Prostate gland (tissue), 2 donors: ENCODE results near the gene PPM1F. TPM values are rescaled to one million over a fixed set of nuclear protein-coding genes. Genes with fewer than 3 reads are reported as not detected.

Source experiments
- DNase-seq: peaks from one replicate; pipeline ENCODE4 v3.0.0-alpha.2; 2019; ENCODE audit warnings: low spot score
- H3K27ac ChIP-seq, 2 donors: fragments of 200-600 bp; sonication (generic); 2 replicates each; pipeline ENCODE4 v1.5.1; 2017 to 2019
- H3K27me3 ChIP-seq: fragments of 200-600 bp; sonication (generic); replicated peaks from 2 replicates; pipeline ENCODE4 v1.5.1; 2019; ENCODE audit not compliant: insufficient read depth
- H3K36me3 ChIP-seq, 2 donors: fragments of 200-600 bp; sonication (generic); 1 replicate in 1 of 2; 2 replicates in 1 of 2; pipeline versions ENCODE4 v1.5.1 to v1.8.1; 2017 to 2019
- H3K4me1 ChIP-seq: fragments of 200-600 bp; sonication (generic); replicated peaks from 2 replicates; pipeline ENCODE4 v1.5.1; 2019
- H3K4me3 ChIP-seq, 2 donors: fragments of 200-600 bp; sonication (generic); 2 replicates each; pipeline ENCODE4 v1.5.1; 2017 to 2019
- H3K9me3 ChIP-seq: fragments of 200-600 bp; sonication (generic); 2 replicates; pipeline ENCODE4 v1.5.1; 2017
- CTCF ChIP-seq, 4 experiments: fragments of 200-600 bp in 2 of 4; fragments of 450-650 bp in 2 of 4; sonication (generic) in 2 of 4; IDR thresholded peaks; 1 replicate in 3 of 4; 2 replicates in 1 of 4; pipeline ENCODE4 v1.5.1; 2016 to 2019; ENCODE audit warnings: antibody characterized with exemption in 4 of 4, mild to moderate bottlenecking in 2 of 4, moderate library complexity in 2 of 4
- POLR2A ChIP-seq: fragments of 450-650 bp; IDR thresholded peaks from one replicate; pipeline ENCODE4 v1.6.1; 2016; ENCODE audit warnings: antibody characterized with exemption, mild to moderate bottlenecking
- POLR2AphosphoS5 ChIP-seq: sonication (generic); formaldehyde crosslinking; IDR thresholded peaks from one replicate; pipeline ENCODE4 v1.6.1; 2017; ENCODE audit warnings: antibody characterized with exemption
- WGBS: methylation state at CpG from one replicate; pipeline ENCODE4 v1.1.5; 2018; 5-methylcytosine and 5-hydroxymethylcytosine counted together
- intact Hi-C: fragments of 100-400 bp; cut with DNase I; formaldehyde crosslinking; loops from one replicate; pipeline ENCODE4 v1.14.2; 2022
- total RNA-seq, 2 donors: library from RNA; depleted of rRNA; stranded (reverse); fragments of >200 nt; gene quantifications; one replicate each; pipeline ENCODE4 v1.1.0, GENCODE V29; 2016

Gene PPM1F
- total RNA-seq, result 10 to 100 TPM; 16.8 to 31.6 TPM

GRCh38 chr22:21952586-21953571 lies at the start of gene PPM1F:
PPM1F (minus strand) TSS chr22:21952848; CDS start chr22:21946048, 6,800 bp downstream.
- H3K27ac ChIP-seq, result peak within 1 kb of the TSS; percentile 53 to 68
- TF ChIP-seq CTCF (IDR thresholded peaks at IDR 0.05), result peak; percentile 90 to 99 (median 98)
- TF ChIP-seq POLR2AphosphoS5, result no peak
- TF ChIP-seq POLR2A, result peak; percentile 52
- H3K36me3 ChIP-seq, result no peaks in the 10 kb centered on the region
- WGBS, result 12% methylated on average over 51 of the region's 58 CpGs
- intact Hi-C loops, result loop anchor here (2.0 kb wide), 1 partner anchor 240 kb away; no protein-coding TSS in a partner anchor
- peak within 1 kb of the TSS; percentile 57 to 63 for H3K4me3 ChIP-seq
- no peaks in the 10 kb centered on the region for H3K27me3 ChIP-seq
- H3K4me1 ChIP-seq, result no peaks in the 10 kb centered on the region
- no peaks in the 10 kb centered on the region for H3K9me3 ChIP-seq
- DNase-seq, result peak; percentile 80

GRCh38 chr22:22001664-22002525 lies 49.2 kb upstream of the PPM1F start:
- Histone ChIP-seq H3K9me3 (no peaks in the 10 kb centered on the region), H3K27ac (no peak overlapping the region), H3K4me1 (no peaks in the 10 kb centered on the region), H3K36me3 (no peaks in the 10 kb centered on the region), H3K27me3 (no peaks in the 10 kb centered on the region), H3K4me3 (no peak overlapping the region)
- no peak for DNase-seq
- TF ChIP-seq POLR2A (no peak), POLR2AphosphoS5 (no peak), CTCF (IDR thresholded peaks at IDR 0.05) (no peak)
- intact Hi-C loops, result no loop called here
- 88% methylated on average over 2 of the region's 2 CpGs for WGBS

- Histone ChIP-seq H3K4me1 (no peaks in the 10 kb centered on the region), H3K36me3 (no peaks in the 10 kb centered on the region), H3K27me3 (no peaks in the 10 kb centered on the region), H3K27ac (no peak overlapping the region), H3K9me3 (no peaks in the 10 kb centered on the region), H3K4me3 (no peak overlapping the region)
- WGBS, result 72% methylated on average over 7 of the region's 7 CpGs
- DNase-seq, result no peak
- TF ChIP-seq CTCF (IDR thresholded peaks at IDR 0.05) (no peak), POLR2A (no peak), POLR2AphosphoS5 (no peak)
- intact Hi-C loops, result no loop called here
These were observed 46.1 kb upstream of the PPM1F start for GRCh38 chr22:21998595-21999247.

- Histone ChIP-seq H3K36me3 (no peaks in the 10 kb centered on the region), H3K4me1 (no peaks in the 10 kb centered on the region), H3K27me3 (no peaks in the 10 kb centered on the region), H3K27ac (no peak overlapping the region), H3K9me3 (no peaks in the 10 kb centered on the region), H3K4me3 (no peak overlapping the region)
- WGBS, result 72% methylated on average over 5 of the region's 5 CpGs
- intact Hi-C loops, result no loop called here
- no peak for DNase-seq
- TF ChIP-seq POLR2AphosphoS5, result no peak
- TF ChIP-seq CTCF (IDR thresholded peaks at IDR 0.05), result no peak
- no peak for TF ChIP-seq POLR2A
These were observed 43.6 kb upstream of the PPM1F start for GRCh38 chr22:21996175-21996720.
